Liver (tissue), 9 donors: Measurements from ENCODE around the gene HK2. TPM values are rescaled to one million over a fixed set of nuclear protein-coding genes. Genes with fewer than 3 reads are reported as not detected.
"Not testable (repeated sequence)": the region's sequence is repeated elsewhere in the genome, so short reads cannot be mapped to it uniquely, and the experiment has no call there.

Source experiments
- DNase-seq: peaks from one replicate; pipeline ENCODE4 v3.0.0-alpha.2; 2017; ENCODE audit warnings: low spot score
- H3K27ac ChIP-seq, 2 donors: one replicate each; pipeline ENCODE4 v1.7.0; 2013; ENCODE audit warnings: inconsistent platforms in 2 of 2, low read length in 2 of 2, control low read depth in 1 of 2, low read depth in 1 of 2, mild to moderate bottlenecking in 1 of 2
- H3K27me3 ChIP-seq, 4 donors: one replicate each; pipeline versions ENCODE4 v1.6.1 to v1.7.0; 2013; ENCODE audit warnings: low read length in 3 of 4, inconsistent platforms in 1 of 4, mild to moderate bottlenecking in 1 of 4, moderate library complexity in 1 of 4; ENCODE audit not compliant: control insufficient read depth in 4 of 4, insufficient read depth in 4 of 4
- H3K36me3 ChIP-seq, 4 donors: one replicate each; pipeline versions ENCODE4 v1.6.1 to v1.7.0; 2013; ENCODE audit warnings: low read length in 3 of 4, mild to moderate bottlenecking in 3 of 4, low read depth in 1 of 4, moderate library complexity in 1 of 4; ENCODE audit not compliant: control insufficient read depth in 4 of 4, insufficient read depth in 3 of 4
- H3K4me1 ChIP-seq, 4 donors: one replicate each; pipeline versions ENCODE4 v1.6.1 to v1.7.0; 2013; ENCODE audit warnings: low read length in 3 of 4, mild to moderate bottlenecking in 3 of 4, moderate library complexity in 1 of 4; ENCODE audit not compliant: control insufficient read depth in 4 of 4, insufficient read depth in 4 of 4
- H3K4me3 ChIP-seq, 3 donors: one replicate each; pipeline versions ENCODE4 v1.6.1 to v1.7.0; 2013; ENCODE audit warnings: low read length in 3 of 3, control low read depth in 1 of 3, low read depth in 1 of 3, mild to moderate bottlenecking in 1 of 3
- H3K9ac ChIP-seq, 2 donors: one replicate each; pipeline ENCODE4 v1.7.0; 2013; ENCODE audit warnings: low read length in 2 of 2, mild to moderate bottlenecking in 2 of 2, moderate library complexity in 2 of 2, control low read depth in 1 of 2, low read depth in 1 of 2
- H3K9me3 ChIP-seq, 4 donors: one replicate each; pipeline versions ENCODE4 v1.6.1 to v1.7.0; 2013; ENCODE audit warnings: low read length in 3 of 4; ENCODE audit not compliant: control insufficient read depth in 4 of 4
- EGR1 ChIP-seq, 2 donors: IDR thresholded peaks; 2 replicates each; pipeline ENCODE4 v1.6.1; 2016 to 2018; ENCODE audit warnings: antibody characterized with exemption in 2 of 2, low read depth in 2 of 2
- FOXA1 ChIP-seq: IDR thresholded peaks from 2 replicates; pipeline ENCODE4 v1.6.1; 2016; ENCODE audit warnings: antibody characterized with exemption
- FOXA2 ChIP-seq: IDR thresholded peaks from 2 replicates; pipeline ENCODE4 v1.6.1; 2016; ENCODE audit warnings: antibody characterized with exemption
- GABPA ChIP-seq, 2 donors: IDR thresholded peaks in 1 of 2; conservative IDR thresholded peaks in 1 of 2; 2 replicates each; pipeline ENCODE4 v1.6.1; 2016; ENCODE audit warnings: antibody characterized with exemption in 2 of 2, mild to moderate bottlenecking in 1 of 2, moderate library complexity in 1 of 2
- HNF4A ChIP-seq, 2 donors: conservative IDR thresholded peaks; 2 replicates each; pipeline ENCODE4 v1.6.1; 2016; ENCODE audit warnings: antibody characterized with exemption in 2 of 2, mild to moderate bottlenecking in 2 of 2
- HNF4G ChIP-seq: IDR thresholded peaks from 2 replicates; pipeline ENCODE4 v1.6.1; 2016; ENCODE audit warnings: antibody characterized with exemption
- JUND ChIP-seq, 2 donors: IDR thresholded peaks; 2 replicates each; pipeline ENCODE4 v1.6.1; 2016; ENCODE audit warnings: antibody characterized with exemption in 2 of 2
- NR2F2 ChIP-seq: IDR thresholded peaks from 2 replicates; pipeline ENCODE4 v1.6.1; 2016; ENCODE audit warnings: antibody characterized with exemption
- RAD21 ChIP-seq, 2 donors: IDR thresholded peaks; 2 replicates each; pipeline ENCODE4 v1.6.1; 2016; ENCODE audit warnings: antibody characterized with exemption in 2 of 2, mild to moderate bottlenecking in 2 of 2
- RXRA ChIP-seq, 2 donors: IDR thresholded peaks; 2 replicates each; pipeline ENCODE4 v1.6.1; 2017 to 2018; ENCODE audit warnings: antibody characterized with exemption in 2 of 2, mild to moderate bottlenecking in 1 of 2
- SP1 ChIP-seq: IDR thresholded peaks from 2 replicates; pipeline ENCODE4 v1.6.1; 2018; ENCODE audit warnings: antibody characterized with exemption, mild to moderate bottlenecking
- TAF1 ChIP-seq: conservative IDR thresholded peaks from 2 replicates; pipeline ENCODE4 v1.6.1; 2016; ENCODE audit warnings: antibody characterized with exemption, mild to moderate bottlenecking
- WGBS: extraction: QIAGEN DNeasy Blood & Tissue Kit; methylation state at CpG from one replicate; pipeline ENCODE4 v1.1.7; 2013; 5-methylcytosine and 5-hydroxymethylcytosine counted together
- polyA plus RNA-seq, 2 donors: library from polyadenylated mRNA; stranded (reverse) in 1 of 2; unstranded in 1 of 2; fragments of 200-250 nt in 1 of 2; fragments of >200 nt in 1 of 2; fragmentation: Nextera tagmentation in 1 of 2; extraction: Ambion mirVana in 1 of 2; gene quantifications; one replicate each; pipeline versions ENCODE4 v1.2.1 to v1.2.3, GENCODE V29; 2013 to 2015
- total RNA-seq, 2 donors: library from RNA; depleted of rRNA; stranded (reverse); fragments of >200 nt; gene quantifications; one replicate each; pipeline ENCODE4 v1.2.3, GENCODE V29; 2014
- TF ChIP-seq, protein P1 (sequence below): IDR thresholded peaks from 2 replicates; pipeline ENCODE4 v1.6.1; 2016; ENCODE audit warnings: antibody characterized with exemption
- TF ChIP-seq, protein P2 (sequence below): IDR thresholded peaks from 2 replicates; pipeline ENCODE4 v1.6.1; 2016; ENCODE audit warnings: antibody characterized with exemption, mild to moderate bottlenecking
- TF ChIP-seq, protein P3 (sequence below): IDR thresholded peaks from 2 replicates; pipeline ENCODE4 v1.6.1; 2016; ENCODE audit warnings: antibody characterized with exemption
- TF ChIP-seq, protein P4 (sequence below): IDR thresholded peaks from 2 replicates; pipeline ENCODE4 v1.6.1; 2016; ENCODE audit warnings: antibody characterized with exemption
- donor health status: healthy.
- donor health status: healthy.
- donor health status: healthy.
- donor health status: healthy.
- donor health status: healthy.

HK2 gene
- total and polyA plus RNA-seq, 4 donors, result 0.21 to 3.5 (median 1.0) TPM

DNA sequence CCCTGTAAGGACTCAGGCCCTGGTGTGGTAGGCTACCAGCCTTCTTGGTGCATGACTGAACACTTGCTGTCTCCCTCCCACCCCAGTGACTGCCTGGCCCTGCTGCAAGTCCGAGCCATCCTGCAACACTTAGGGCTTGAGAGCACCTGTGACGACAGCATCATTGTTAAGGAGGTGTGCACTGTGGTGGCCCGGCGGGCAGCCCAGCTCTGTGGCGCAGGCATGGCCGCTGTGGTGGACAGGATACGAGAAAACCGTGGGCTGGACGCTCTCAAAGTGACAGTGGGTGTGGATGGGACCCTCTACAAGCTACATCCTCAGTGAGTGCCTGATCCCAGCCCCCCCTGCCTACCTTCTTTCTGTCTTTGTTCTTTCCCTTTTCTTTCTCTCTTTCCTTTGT lies 55.2 kb downstream of the HK2 start:
- Histone ChIP-seq H3K4me1 (no peaks in the 10 kb centered on the region), H3K9ac (no peak overlapping the region), H3K4me3 (no peak overlapping the region), H3K36me3 (peaks cover 0 to 4% (median 0%) of the 10 kb centered on the region in 4 donors), H3K27ac (no peak overlapping the region), H3K9me3 (no peaks in the 10 kb centered on the region), H3K27me3 (no peaks in the 10 kb centered on the region)
- 93% methylated on average over 9 of the region's 9 CpGs for WGBS
- TF ChIP-seq FOXA1 (no peak), HNF4G (no peak)
- DNase-seq, result no peak

- no peaks in the 10 kb centered on the region for H3K27me3 ChIP-seq
- no peaks in the 10 kb centered on the region for H3K9me3 ChIP-seq
- no peak overlapping the region for H3K9ac ChIP-seq
- TF ChIP-seq TAF1, result no peak
- no peaks in the 10 kb centered on the region for H3K4me1 ChIP-seq
- 86% methylated on average over 8 of the region's 8 CpGs for WGBS
- no peak overlapping the region for H3K27ac ChIP-seq
- H3K4me3 ChIP-seq, result no peak overlapping the region
- H3K36me3 ChIP-seq, result peaks cover 0 to 4% (median 0%) of the 10 kb centered on the region in 4 donors
- DNase-seq, result no peak
Measured at GRCh38 chr2:74890711-74891110, 56.8 kb downstream of the HK2 start.

DNA sequence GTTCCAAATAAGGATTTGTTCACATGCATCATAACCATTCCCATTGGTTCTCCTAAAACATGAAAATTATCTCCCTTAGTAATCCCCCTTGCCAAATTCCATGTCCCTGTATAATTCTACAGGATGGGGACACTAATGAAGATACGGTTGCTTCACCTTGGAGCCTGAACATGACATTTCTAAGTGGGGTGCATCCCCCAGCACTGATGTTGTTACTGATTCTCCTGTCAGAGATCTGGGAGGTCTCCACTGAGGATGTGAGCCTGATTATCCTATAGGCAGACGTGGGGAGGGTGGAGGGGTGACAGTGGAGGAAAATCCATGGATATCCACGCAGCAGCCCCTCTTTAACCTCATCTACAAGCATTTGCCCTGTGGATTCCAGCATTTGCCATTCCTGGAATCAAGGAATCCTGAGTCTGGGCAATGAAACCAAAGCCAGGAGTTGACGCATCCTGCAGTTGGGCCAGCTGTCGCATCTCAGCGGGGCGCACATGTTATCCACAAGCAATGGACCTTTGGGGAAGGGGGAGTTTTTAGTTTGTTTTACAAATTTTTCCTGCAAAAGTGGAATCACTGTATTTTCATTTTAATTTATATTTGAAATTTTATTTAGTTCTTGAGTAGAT lies 57.3 kb downstream of the HK2 start:
- WGBS, result 71% methylated on average over 7 of the region's 7 CpGs
- TF ChIP-seq SP1 (no peak), HNF4G (no peak), HNF4A (conservative IDR thresholded peaks at IDR 0.05) (no peak), RAD21 (IDR thresholded peaks at IDR 0.05) (no peak), RXRA (IDR thresholded peaks at IDR 0.05) (no peak), FOXA1 (no peak), JUND (IDR thresholded peaks at IDR 0.05) (no peak), EGR1 (IDR thresholded peaks at IDR 0.05; ENCODE audit: low read depth in 2 of 2) (no peak), FOXA2 (no peak), GABPA (IDR thresholded peaks at IDR 0.05 in 1 of 2, conservative IDR thresholded peaks at IDR 0.05 in 1 of 2) (no peak), NR2F2 (no peak)
- TF ChIP-seq, protein P1, sequence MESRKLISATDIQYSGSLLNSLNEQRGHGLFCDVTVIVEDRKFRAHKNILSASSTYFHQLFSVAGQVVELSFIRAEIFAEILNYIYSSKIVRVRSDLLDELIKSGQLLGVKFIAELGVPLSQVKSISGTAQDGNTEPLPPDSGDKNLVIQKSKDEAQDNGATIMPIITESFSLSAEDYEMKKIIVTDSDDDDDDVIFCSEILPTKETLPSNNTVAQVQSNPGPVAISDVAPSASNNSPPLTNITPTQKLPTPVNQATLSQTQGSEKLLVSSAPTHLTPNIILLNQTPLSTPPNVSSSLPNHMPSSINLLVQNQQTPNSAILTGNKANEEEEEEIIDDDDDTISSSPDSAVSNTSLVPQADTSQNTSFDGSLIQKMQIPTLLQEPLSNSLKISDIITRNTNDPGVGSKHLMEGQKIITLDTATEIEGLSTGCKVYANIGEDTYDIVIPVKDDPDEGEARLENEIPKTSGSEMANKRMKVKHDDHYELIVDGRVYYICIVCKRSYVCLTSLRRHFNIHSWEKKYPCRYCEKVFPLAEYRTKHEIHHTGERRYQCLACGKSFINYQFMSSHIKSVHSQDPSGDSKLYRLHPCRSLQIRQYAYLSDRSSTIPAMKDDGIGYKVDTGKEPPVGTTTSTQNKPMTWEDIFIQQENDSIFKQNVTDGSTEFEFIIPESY, result no peak
- TF ChIP-seq, protein P2, sequence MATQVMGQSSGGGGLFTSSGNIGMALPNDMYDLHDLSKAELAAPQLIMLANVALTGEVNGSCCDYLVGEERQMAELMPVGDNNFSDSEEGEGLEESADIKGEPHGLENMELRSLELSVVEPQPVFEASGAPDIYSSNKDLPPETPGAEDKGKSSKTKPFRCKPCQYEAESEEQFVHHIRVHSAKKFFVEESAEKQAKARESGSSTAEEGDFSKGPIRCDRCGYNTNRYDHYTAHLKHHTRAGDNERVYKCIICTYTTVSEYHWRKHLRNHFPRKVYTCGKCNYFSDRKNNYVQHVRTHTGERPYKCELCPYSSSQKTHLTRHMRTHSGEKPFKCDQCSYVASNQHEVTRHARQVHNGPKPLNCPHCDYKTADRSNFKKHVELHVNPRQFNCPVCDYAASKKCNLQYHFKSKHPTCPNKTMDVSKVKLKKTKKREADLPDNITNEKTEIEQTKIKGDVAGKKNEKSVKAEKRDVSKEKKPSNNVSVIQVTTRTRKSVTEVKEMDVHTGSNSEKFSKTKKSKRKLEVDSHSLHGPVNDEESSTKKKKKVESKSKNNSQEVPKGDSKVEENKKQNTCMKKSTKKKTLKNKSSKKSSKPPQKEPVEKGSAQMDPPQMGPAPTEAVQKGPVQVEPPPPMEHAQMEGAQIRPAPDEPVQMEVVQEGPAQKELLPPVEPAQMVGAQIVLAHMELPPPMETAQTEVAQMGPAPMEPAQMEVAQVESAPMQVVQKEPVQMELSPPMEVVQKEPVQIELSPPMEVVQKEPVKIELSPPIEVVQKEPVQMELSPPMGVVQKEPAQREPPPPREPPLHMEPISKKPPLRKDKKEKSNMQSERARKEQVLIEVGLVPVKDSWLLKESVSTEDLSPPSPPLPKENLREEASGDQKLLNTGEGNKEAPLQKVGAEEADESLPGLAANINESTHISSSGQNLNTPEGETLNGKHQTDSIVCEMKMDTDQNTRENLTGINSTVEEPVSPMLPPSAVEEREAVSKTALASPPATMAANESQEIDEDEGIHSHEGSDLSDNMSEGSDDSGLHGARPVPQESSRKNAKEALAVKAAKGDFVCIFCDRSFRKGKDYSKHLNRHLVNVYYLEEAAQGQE, result no peak
- TF ChIP-seq, protein P3, sequence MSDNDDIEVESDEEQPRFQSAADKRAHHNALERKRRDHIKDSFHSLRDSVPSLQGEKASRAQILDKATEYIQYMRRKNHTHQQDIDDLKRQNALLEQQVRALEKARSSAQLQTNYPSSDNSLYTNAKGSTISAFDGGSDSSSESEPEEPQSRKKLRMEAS, result no peak
- TF ChIP-seq, protein P4, sequence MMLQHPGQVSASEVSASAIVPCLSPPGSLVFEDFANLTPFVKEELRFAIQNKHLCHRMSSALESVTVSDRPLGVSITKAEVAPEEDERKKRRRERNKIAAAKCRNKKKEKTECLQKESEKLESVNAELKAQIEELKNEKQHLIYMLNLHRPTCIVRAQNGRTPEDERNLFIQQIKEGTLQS, result no peak
- Histone ChIP-seq H3K27me3 (no peaks in the 10 kb centered on the region), H3K9ac (no peak overlapping the region), H3K9me3 (no peaks in the 10 kb centered on the region), H3K4me3 (no peak overlapping the region), H3K36me3 (peaks cover 0 to 4% (median 0%) of the 10 kb centered on the region in 4 donors), H3K4me1 (no peaks in the 10 kb centered on the region), H3K27ac (no peak overlapping the region)
- no peak for DNase-seq

DNA sequence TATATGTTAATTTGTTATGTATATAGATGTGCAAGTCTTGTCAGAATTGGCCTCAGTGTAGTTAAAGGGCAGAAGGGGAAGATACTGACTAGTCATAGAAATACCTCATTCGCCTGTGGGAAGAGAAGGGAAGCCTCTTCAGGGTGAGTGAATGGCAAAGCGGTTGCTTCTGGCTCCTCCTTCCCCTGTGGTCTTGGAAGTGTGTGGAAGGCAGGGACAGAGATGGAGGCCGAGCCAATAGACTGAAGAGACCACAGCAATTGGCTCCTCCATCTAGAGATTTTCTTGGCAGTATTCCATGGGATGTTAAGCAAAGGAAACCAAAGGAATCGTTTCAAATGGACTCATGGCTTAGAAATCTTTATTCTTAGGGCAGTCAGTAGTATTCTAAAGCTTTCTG lies 57.9 kb downstream of the HK2 start:
- not testable (repeated sequence) for H3K9ac ChIP-seq, H3K4me1 ChIP-seq, H3K36me3 ChIP-seq, H3K27ac ChIP-seq, H3K4me3 ChIP-seq, H3K27me3 ChIP-seq, H3K9me3 ChIP-seq, DNase-seq
- 79% methylated on average over 4 of the region's 4 CpGs for WGBS
